Stomach (tissue), 4 donors: ENCODE results near the gene EDA.
A peak's percentile ranks its signal among the peaks of the same experiment; 100 is the strongest.

Experiments
- CTCF ChIP-seq, 7 experiments: fragments of 450-650 bp in 4 of 7; fragments of 200-600 bp in 3 of 7; sonication (generic) in 3 of 7; IDR thresholded peaks; one replicate each; pipeline ENCODE4 v1.5.1; 2016 to 2019; ENCODE audit warnings: antibody characterized with exemption in 7 of 7, control low read depth in 2 of 7, mild to moderate bottlenecking in 1 of 7
- POLR2A ChIP-seq, 4 donors: fragments of 450-650 bp; IDR thresholded peaks; one replicate each; pipeline ENCODE4 v1.6.1; 2016; ENCODE audit warnings: antibody characterized with exemption in 4 of 4, control low read depth in 2 of 4, mild to moderate bottlenecking in 1 of 4, moderate library complexity in 1 of 4
- POLR2AphosphoS5 ChIP-seq, 3 donors: sonication (generic); formaldehyde crosslinking; IDR thresholded peaks; one replicate each; pipeline ENCODE4 v1.6.1; 2016; ENCODE audit warnings: antibody characterized with exemption in 3 of 3

DNA sequence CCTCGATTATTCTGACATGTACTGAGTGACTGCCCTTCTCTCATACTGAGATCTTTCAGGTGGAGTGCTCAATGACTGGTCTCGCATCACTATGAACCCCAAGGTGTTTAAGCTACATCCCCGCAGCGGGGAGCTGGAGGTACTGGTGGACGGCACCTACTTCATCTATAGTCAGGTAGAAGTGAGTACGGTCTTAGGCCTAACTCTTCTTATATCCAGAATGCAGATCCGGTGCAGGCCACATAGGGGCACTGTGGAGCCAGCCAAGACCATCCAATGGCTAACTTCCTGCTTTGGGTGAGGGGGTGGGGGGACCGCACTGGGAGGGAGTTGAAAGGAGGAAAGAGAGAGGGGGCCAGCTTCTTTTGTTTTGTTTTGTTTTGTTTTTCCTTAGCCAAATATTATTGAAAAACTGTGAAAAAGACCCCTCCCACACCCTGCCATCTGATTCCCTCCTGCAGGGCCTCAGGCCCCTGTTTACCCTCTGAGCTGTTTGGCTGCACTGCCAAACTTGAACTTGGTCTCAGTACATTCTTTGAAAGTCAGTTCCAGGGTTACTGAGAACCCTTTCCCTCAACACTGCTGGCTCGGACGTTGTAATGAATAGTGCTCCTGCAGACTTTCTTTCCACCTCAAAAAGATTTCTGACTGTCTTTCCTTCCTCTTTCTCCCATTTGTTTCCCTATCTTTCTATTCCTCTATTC lies 417.6 kb downstream of the EDA start:
- TF ChIP-seq CTCF (IDR thresholded peaks at IDR 0.05), result peak in 5 of 7 experiments; percentile 11 to 54 (median 43)
- TF ChIP-seq POLR2AphosphoS5 (IDR thresholded peaks at IDR 0.05), result no peak
- no peak for TF ChIP-seq POLR2A (IDR thresholded peaks at IDR 0.05)
